DOHH2 (cell line): ENCODE results near the gene ZNF653.

Experiments
- H3F3A ChIP-seq: fragments of 200-600 bp; sonication (generic), shearing (Covaris generic); 2 replicates; pipeline ENCODE4 v1.6.0; 2016; ENCODE audit warnings: antibody characterized with exemption, mild to moderate bottlenecking; ENCODE audit not compliant: control insufficient read depth, insufficient read depth
- H3K27ac ChIP-seq: fragments of 200-600 bp; sonication (generic); 2 replicates; pipeline ENCODE4 v1.5.1; 2014; ENCODE audit warnings: low read depth, mild to moderate bottlenecking, low read length, moderate library complexity
- H3K27me3 ChIP-seq: fragments of 200-600 bp; sonication (generic); 2 replicates; pipeline ENCODE4 v1.6.1; 2014; ENCODE audit warnings: mild to moderate bottlenecking, low read length, mixed read lengths; ENCODE audit not compliant: control insufficient read depth
- H3K36me3 ChIP-seq: fragments of 200-600 bp; sonication (generic); 2 replicates; pipeline ENCODE4 v1.6.1; 2014; ENCODE audit warnings: mild to moderate bottlenecking, low read length, moderate library complexity, mixed read lengths; ENCODE audit not compliant: control insufficient read depth
- H3K4me1 ChIP-seq: fragments of 200-600 bp; sonication (generic); 2 replicates; pipeline ENCODE4 v1.6.1; 2014; ENCODE audit warnings: mild to moderate bottlenecking, low read length, mixed read lengths; ENCODE audit not compliant: control insufficient read depth
- H3K4me2 ChIP-seq: fragments of 200-600 bp; sonication (generic); 2 replicates; pipeline ENCODE4 v1.6.0; 2014; ENCODE audit warnings: mild to moderate bottlenecking, low read length, moderate library complexity
- H3K4me3 ChIP-seq: fragments of 200-600 bp; sonication (generic); 2 replicates; pipeline ENCODE4 v1.5.1; 2014; ENCODE audit warnings: mild to moderate bottlenecking, low read length, mixed read lengths
- H3K79me2 ChIP-seq: fragments of 200-600 bp; sonication (generic); 2 replicates; pipeline ENCODE4 v1.6.1; 2014; ENCODE audit warnings: mild to moderate bottlenecking, low read length, mixed read lengths; ENCODE audit not compliant: control insufficient read depth
- H3K9me2 ChIP-seq: fragments of 200-600 bp; sonication (generic); replicated peaks from 2 replicates; pipeline ENCODE4 v1.6.1; 2014; ENCODE audit warnings: mild to moderate bottlenecking, low read length, mixed read lengths; ENCODE audit not compliant: control insufficient read depth
- H3K9me3 ChIP-seq: fragments of 200-600 bp; sonication (generic); 2 replicates; pipeline ENCODE4 v1.6.1; 2014; ENCODE audit warnings: antibody characterized with exemption, low read length, mixed read lengths; ENCODE audit not compliant: control insufficient read depth, insufficient read depth
- H4K20me1 ChIP-seq: fragments of 200-600 bp; sonication (generic); 2 replicates; pipeline ENCODE4 v1.6.0; 2014; ENCODE audit warnings: low read depth, mild to moderate bottlenecking, antibody characterized with exemption, low read length, moderate library complexity; ENCODE audit not compliant: control insufficient read depth, insufficient read depth
- EZH2phosphoT487 ChIP-seq: fragments of 200-600 bp; sonication (generic); IDR thresholded peaks from 2 replicates; pipeline ENCODE4 v1.6.1; 2017; ENCODE audit warnings: borderline replicate concordance, mild to moderate bottlenecking, antibody characterized with exemption, low read length, moderate library complexity, mixed read lengths
- TF ChIP-seq, protein P1 (sequence below): fragments of 200-600 bp; sonication (generic); IDR thresholded peaks from one replicate; pipeline ENCODE4 v1.5.1; 2014; ENCODE audit warnings: antibody characterized with exemption, mild to moderate bottlenecking, low read depth, low read length; ENCODE audit not compliant: poor library complexity, severe bottlenecking

ZNF653 gene

DNA sequence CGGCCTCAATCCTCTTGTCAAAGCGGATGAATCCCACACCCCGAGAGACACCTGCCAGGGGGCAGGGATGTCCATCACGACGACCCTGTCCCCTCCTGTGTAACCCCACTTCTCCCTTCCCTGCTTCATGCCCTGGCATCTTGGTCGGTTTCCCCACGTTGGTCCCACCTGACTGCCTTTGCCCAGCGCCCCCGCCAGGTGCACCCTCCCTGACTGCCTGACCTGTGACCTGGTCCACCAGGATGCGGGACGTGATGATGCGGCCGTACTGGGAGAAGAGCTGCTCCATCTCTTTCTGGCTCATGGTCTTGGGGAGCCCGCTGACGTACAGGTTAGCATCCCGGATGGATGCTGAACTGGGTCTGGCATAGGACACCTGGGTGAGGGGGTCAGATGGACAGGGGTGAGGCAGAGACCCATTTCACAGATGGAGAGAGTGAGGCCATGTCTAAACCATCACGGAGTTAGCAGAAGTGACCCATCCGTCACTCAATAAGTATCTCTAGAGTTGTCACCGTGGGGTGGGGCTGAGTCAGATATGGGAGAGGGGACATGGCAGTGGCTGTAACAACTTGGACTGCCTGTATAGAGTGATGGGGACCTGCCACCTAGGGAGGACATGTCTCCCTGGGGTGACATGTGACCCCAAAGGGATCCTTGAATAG lies 47.3 kb downstream of the ZNF653 start:
- TF ChIP-seq EZH2phosphoT487 = no peak
- TF ChIP-seq, protein P1, sequence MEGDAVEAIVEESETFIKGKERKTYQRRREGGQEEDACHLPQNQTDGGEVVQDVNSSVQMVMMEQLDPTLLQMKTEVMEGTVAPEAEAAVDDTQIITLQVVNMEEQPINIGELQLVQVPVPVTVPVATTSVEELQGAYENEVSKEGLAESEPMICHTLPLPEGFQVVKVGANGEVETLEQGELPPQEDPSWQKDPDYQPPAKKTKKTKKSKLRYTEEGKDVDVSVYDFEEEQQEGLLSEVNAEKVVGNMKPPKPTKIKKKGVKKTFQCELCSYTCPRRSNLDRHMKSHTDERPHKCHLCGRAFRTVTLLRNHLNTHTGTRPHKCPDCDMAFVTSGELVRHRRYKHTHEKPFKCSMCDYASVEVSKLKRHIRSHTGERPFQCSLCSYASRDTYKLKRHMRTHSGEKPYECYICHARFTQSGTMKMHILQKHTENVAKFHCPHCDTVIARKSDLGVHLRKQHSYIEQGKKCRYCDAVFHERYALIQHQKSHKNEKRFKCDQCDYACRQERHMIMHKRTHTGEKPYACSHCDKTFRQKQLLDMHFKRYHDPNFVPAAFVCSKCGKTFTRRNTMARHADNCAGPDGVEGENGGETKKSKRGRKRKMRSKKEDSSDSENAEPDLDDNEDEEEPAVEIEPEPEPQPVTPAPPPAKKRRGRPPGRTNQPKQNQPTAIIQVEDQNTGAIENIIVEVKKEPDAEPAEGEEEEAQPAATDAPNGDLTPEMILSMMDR = no peak
- no peaks in the 10 kb centered on the region for H3K4me1 ChIP-seq
- no peaks in the 10 kb centered on the region for H4K20me1 ChIP-seq
- no peaks in the 10 kb centered on the region for H3K9me2 ChIP-seq
- H3K4me3 ChIP-seq = no peak overlapping the region
- H3K27me3 ChIP-seq = 0 out of 2 replicates have a peak, but pooled peaks cover 3% of the 10 kb centered on the region
- no peak overlapping the region for H3K4me2 ChIP-seq
- no peaks in the 10 kb centered on the region for H3K36me3 ChIP-seq
- no peak overlapping the region for H3K27ac ChIP-seq
- no peaks in the 10 kb centered on the region for H3K79me2 ChIP-seq
- H3K9me3 ChIP-seq = no peaks in the 10 kb centered on the region
- no peaks in the 10 kb centered on the region for H3F3A ChIP-seq

DNA sequence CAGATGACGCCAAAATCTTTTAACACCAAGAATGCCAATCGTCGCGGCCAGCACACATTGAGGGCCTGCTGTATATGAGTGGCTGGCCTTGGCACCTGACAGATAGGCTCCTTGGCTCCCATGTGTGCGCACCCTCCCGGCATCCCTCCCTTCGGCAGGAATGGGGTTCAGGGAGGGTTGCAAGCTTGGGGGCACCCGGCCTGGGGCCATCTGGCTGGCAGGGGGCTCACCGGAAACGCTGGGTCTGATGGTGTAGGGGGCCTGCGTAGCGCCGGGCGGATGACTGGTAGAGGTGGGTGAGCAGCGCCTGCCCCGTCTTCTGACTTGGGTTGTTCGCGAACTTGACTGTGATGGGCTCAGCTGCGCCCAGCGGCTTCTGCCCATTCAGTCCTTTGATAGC lies 47.8 kb downstream of the ZNF653 start:
- Histone ChIP-seq H3K9me2 (no peaks in the 10 kb centered on the region), H3K36me3 (no peaks in the 10 kb centered on the region), H3K9me3 (no peaks in the 10 kb centered on the region), H3K27ac (no peak overlapping the region), H3K4me2 (no peak overlapping the region), H3K4me1 (no peaks in the 10 kb centered on the region), H3F3A (no peaks in the 10 kb centered on the region), H3K27me3 (no peaks in the 10 kb centered on the region), H4K20me1 (no peaks in the 10 kb centered on the region), H3K79me2 (no peaks in the 10 kb centered on the region), H3K4me3 (no peak overlapping the region)
- TF ChIP-seq, protein P1 = no peak
- no peak for TF ChIP-seq EZH2phosphoT487

- TF ChIP-seq, protein P1 = no peak
- no peak for TF ChIP-seq EZH2phosphoT487
- no peak overlapping the region for H3K4me2 ChIP-seq
- no peaks in the 10 kb centered on the region for H3K9me3 ChIP-seq
- no peak overlapping the region for H3K27ac ChIP-seq
- H3K4me1 ChIP-seq = peaks cover 4% of the 10 kb centered on the region; the same call in 1 of the 2 replicates
- H3K36me3 ChIP-seq = no peaks in the 10 kb centered on the region
- no peaks in the 10 kb centered on the region for H3K27me3 ChIP-seq
- H3K79me2 ChIP-seq = no peaks in the 10 kb centered on the region
- H3F3A ChIP-seq = peaks cover 4% of the 10 kb centered on the region; the same call in 1 of the 2 replicates
- no peaks in the 10 kb centered on the region for H3K9me2 ChIP-seq
- no peak overlapping the region for H3K4me3 ChIP-seq
- H4K20me1 ChIP-seq = no peaks in the 10 kb centered on the region
These were observed 48.5 kb downstream of the ZNF653 start for GRCh38 chr19:11457115-11457514.
